Transverse colon (tissue), 4 donors: ENCODE results near the gene MAGEB6. TPM values are rescaled to one million over a fixed set of nuclear protein-coding genes. Genes with fewer than 3 reads are reported as not detected.

Experiments
- DNase-seq: peaks from one replicate; pipeline ENCODE4 v3.0.0-alpha.2; 2019
- H3K27ac ChIP-seq, 4 donors: fragments of 200-600 bp; sonication (generic); 2 replicates each; pipeline ENCODE4 v1.5.1; 2016 to 2018; ENCODE audit warnings: inconsistent platforms in 4 of 4
- H3K27me3 ChIP-seq: fragments of 200-600 bp; sonication (generic); 2 replicates; pipeline ENCODE4 v1.5.1; 2017; ENCODE audit warnings: inconsistent platforms
- H3K36me3 ChIP-seq, 4 donors: fragments of 200-600 bp; sonication (generic); 2 replicates each; pipeline ENCODE4 v1.5.1; 2017 to 2019; ENCODE audit warnings: inconsistent platforms in 4 of 4
- H3K4me1 ChIP-seq, 4 donors: fragments of 200-600 bp; sonication (generic); 2 replicates each; pipeline ENCODE4 v1.5.1; 2017 to 2020; ENCODE audit warnings: inconsistent platforms in 4 of 4
- H3K4me3 ChIP-seq, 4 donors: fragments of 200-600 bp; sonication (generic); 1 replicate in 1 of 4; 2 replicates in 3 of 4; pipeline versions ENCODE4 v1.5.1 to v1.6.1; 2017 to 2019; ENCODE audit warnings: inconsistent platforms in 4 of 4
- H3K9me3 ChIP-seq, 2 donors: fragments of 200-600 bp; sonication (generic); 2 replicates each; pipeline ENCODE4 v1.5.1; 2017 to 2019; ENCODE audit warnings: inconsistent platforms in 2 of 2
- EP300 ChIP-seq: sonication (generic); formaldehyde crosslinking; IDR thresholded peaks from one replicate; pipeline ENCODE4 v1.6.1; 2017; ENCODE audit warnings: antibody characterized with exemption, low read depth
- POLR2A ChIP-seq: fragments of 450-650 bp; IDR thresholded peaks from one replicate; pipeline ENCODE4 v1.6.1; 2016; ENCODE audit warnings: antibody characterized with exemption, mild to moderate bottlenecking, moderate library complexity
- POLR2AphosphoS5 ChIP-seq, 3 donors: sonication (generic); formaldehyde crosslinking; IDR thresholded peaks; one replicate each; pipeline ENCODE4 v1.6.1; 2016; ENCODE audit warnings: antibody characterized with exemption in 3 of 3
- WGBS, 2 donors: methylation state at CpG; one replicate each; pipeline ENCODE4 v1.1.5; 2018; ENCODE audit warnings: low coverage in 1 of 2; 5-methylcytosine and 5-hydroxymethylcytosine counted together
- in situ Hi-C, 4 donors: fragments of 200-750 bp; cut with MboI; loops; one replicate each; pipeline versions ENCODE4 v1.15.0 to v1.15.1; 2017; ENCODE audit warnings: low sequenced_read_pairs in 3 of 4, low pct_ligation_motif_present in 1 of 4, low pct_unique_long_range_greater_than_20kb in 1 of 4
- intact Hi-C: fragments of 100-400 bp; cut with DNase I; formaldehyde crosslinking; loops from one replicate; pipeline ENCODE4 v1.15.1; 2023; ENCODE audit warnings: low total_unique reads
- total RNA-seq, 4 donors: library from RNA; depleted of rRNA; stranded (reverse); fragments of >200 nt; gene quantifications; one replicate each; pipeline ENCODE4 v1.1.0, GENCODE V29; 2016
- TF ChIP-seq, protein P1 (sequence below), 5 experiments: fragments of 200-600 bp in 3 of 5; fragments of 450-650 bp in 2 of 5; sonication (generic) in 3 of 5; IDR thresholded peaks; 1 replicate in 2 of 5; 2 replicates in 3 of 5; pipeline ENCODE4 v1.5.1; 2016 to 2017; ENCODE audit warnings: antibody characterized with exemption in 5 of 5, inconsistent platforms in 3 of 5, mild to moderate bottlenecking in 2 of 5, moderate library complexity in 1 of 5

MAGEB6 gene
- total RNA-seq, 4 donors from 2014 or later: not detected

DNA sequence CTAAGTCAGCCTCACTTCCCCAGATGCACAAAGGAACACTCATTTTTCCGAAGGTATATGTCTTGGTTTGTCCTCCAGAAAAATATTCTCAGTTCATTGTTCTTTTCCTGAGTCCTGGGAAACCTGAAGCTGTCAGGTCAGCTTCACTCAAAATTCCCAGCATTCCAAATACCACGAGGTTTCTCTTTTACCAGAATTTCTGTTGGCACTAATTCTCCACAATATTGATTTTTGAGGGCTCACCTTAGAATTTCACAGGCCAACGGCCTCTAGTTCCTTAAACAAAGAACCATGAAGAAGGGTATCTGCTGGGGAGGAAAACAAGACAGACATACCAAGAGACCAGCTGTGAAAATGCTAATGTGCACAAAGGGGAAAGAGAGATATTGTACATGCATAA lies 15.8 kb downstream of the MAGEB6 start:
- no peak overlapping the region for H3K4me3 ChIP-seq
- TF ChIP-seq POLR2A (no peak), EP300 (no peak), POLR2AphosphoS5 (IDR thresholded peaks at IDR 0.05) (no peak)
- TF ChIP-seq, protein P1, sequence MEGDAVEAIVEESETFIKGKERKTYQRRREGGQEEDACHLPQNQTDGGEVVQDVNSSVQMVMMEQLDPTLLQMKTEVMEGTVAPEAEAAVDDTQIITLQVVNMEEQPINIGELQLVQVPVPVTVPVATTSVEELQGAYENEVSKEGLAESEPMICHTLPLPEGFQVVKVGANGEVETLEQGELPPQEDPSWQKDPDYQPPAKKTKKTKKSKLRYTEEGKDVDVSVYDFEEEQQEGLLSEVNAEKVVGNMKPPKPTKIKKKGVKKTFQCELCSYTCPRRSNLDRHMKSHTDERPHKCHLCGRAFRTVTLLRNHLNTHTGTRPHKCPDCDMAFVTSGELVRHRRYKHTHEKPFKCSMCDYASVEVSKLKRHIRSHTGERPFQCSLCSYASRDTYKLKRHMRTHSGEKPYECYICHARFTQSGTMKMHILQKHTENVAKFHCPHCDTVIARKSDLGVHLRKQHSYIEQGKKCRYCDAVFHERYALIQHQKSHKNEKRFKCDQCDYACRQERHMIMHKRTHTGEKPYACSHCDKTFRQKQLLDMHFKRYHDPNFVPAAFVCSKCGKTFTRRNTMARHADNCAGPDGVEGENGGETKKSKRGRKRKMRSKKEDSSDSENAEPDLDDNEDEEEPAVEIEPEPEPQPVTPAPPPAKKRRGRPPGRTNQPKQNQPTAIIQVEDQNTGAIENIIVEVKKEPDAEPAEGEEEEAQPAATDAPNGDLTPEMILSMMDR (IDR thresholded peaks at IDR 0.05): no peak
- no peak overlapping the region for H3K27ac ChIP-seq
- H3K36me3 ChIP-seq: no peaks in the 10 kb centered on the region
- no peaks in the 10 kb centered on the region for H3K27me3 ChIP-seq
- intact Hi-C loops: no loop called here
- no peaks in the 10 kb centered on the region for H3K9me3 ChIP-seq
- H3K4me1 ChIP-seq: no peaks in the 10 kb centered on the region
- in situ Hi-C loops: no loop called here
- no peak for DNase-seq
- 35 to 60% methylated on average over 1 to 3 of the region's 3 CpGs for WGBS, 2 donors

DNA sequence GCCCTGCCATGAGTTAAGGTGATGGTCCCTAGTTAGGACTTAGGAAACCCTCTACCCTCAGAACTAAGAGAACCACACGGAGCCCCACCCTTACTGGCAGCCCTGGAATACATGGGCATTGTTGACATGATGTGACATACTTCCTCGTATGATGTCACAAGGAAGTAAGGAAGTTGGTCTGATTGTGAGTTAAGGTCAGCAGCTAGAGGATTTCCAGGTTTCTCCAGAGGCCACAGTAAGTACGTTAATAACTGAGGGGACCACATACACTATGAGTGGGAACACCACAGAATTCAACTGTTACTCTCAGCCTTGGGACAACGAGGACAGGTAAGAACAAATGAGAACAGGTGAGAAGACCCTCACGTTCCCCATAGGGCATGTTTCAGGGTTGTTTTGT lies 23.6 kb downstream of the MAGEB6 start, which contains the start of gene MAGEB5:
TSS of gene MAGEB5 (plus strand) at position 301 of the 400 bp plus-strand sequence. CDS start 1,133 bp downstream, outside the sequence.
- TF ChIP-seq POLR2AphosphoS5 (IDR thresholded peaks at IDR 0.05) (no peak), POLR2A (no peak)
- TF ChIP-seq, protein P1 (IDR thresholded peaks at IDR 0.05): no peak
- no peaks in the 10 kb centered on the region for H3K4me1 ChIP-seq
- H3K4me3 ChIP-seq: no peak within 1 kb of the TSS
- H3K36me3 ChIP-seq: no peaks in the 10 kb centered on the region
- H3K27me3 ChIP-seq: no peaks in the 10 kb centered on the region
- H3K27ac ChIP-seq: no peak within 1 kb of the TSS
- no peak for DNase-seq
- intact Hi-C loops: no loop called here
- H3K9me3 ChIP-seq: no peaks in the 10 kb centered on the region
- 40 to 53% methylated on average over 2 to 5 of the region's 5 CpGs for WGBS, 2 donors
- in situ Hi-C loops: no loop called here

DNA sequence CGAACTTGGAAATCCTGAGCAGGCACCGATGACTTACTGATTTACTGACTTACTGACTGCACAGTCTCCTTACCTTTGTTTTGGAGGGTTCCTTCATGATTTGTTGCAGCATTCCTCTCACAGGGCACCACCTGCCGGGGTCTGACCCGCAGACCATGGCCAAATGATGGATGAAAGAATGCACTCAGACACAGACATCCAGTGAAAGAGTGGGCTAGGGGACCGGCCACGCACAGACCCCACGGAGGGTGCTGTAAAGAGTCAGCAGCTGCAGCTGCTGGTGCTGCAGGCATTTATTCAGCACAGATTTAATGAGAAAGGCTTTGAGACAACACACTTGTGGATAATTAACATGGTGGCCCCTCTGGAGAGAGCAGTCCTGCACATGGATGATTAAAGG lies 27.1 kb downstream of the MAGEB6 start:
- Histone ChIP-seq H3K27ac (no peak overlapping the region), H3K9me3 (no peaks in the 10 kb centered on the region), H3K27me3 (no peaks in the 10 kb centered on the region), H3K4me3 (no peak overlapping the region), H3K36me3 (no peaks in the 10 kb centered on the region), H3K4me1 (no peaks in the 10 kb centered on the region)
- in situ Hi-C loops: no loop called here
- TF ChIP-seq POLR2AphosphoS5 (IDR thresholded peaks at IDR 0.05): no peak
- no peak for TF ChIP-seq EP300
- TF ChIP-seq, protein P1 (IDR thresholded peaks at IDR 0.05): no peak
- no peak for TF ChIP-seq POLR2A
- intact Hi-C loops: no loop called here
- DNase-seq: no peak
- 79% methylated on average over 7 of the region's 7 CpGs; no CpG with 5 or more reads in 1 of the 2 donors for WGBS, 2 donors

DNA sequence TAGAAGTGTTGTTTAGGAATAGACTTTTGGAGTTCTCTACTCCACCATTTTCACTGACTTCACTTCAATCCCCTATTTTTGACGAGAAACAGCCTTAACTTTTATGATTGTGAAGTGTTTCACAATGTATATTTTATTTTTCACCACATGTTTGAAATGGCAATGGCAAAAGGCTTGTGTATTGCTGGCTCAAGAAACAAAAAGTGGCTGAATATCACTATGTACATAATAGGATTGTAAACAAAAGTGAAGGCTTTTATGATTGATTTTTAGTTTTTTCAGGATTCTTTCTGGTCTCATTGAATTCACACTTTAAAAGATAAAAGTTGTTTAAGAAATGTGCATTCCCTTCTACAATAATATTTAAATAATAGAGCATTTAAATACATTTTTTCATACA lies 41.9 kb downstream of the MAGEB6 start:
- no peaks in the 10 kb centered on the region for H3K27me3 ChIP-seq
- no peak for DNase-seq
- H3K27ac ChIP-seq: no peak overlapping the region
- H3K4me3 ChIP-seq: no peak overlapping the region
- intact Hi-C loops: loop anchor here (5.0 kb wide), 1 partner anchor 248 kb away; no protein-coding TSS in a partner anchor
- TF ChIP-seq EP300: no peak
- TF ChIP-seq, protein P1 (IDR thresholded peaks at IDR 0.05): no peak
- no peak for TF ChIP-seq POLR2AphosphoS5 (IDR thresholded peaks at IDR 0.05)
- TF ChIP-seq POLR2A: no peak
- no peaks in the 10 kb centered on the region for H3K9me3 ChIP-seq
- H3K4me1 ChIP-seq: no peaks in the 10 kb centered on the region
- in situ Hi-C loops: no loop called here
- WGBS, 2 donors: 27 to 80% methylated on average over 1 of the region's 1 CpG
- H3K36me3 ChIP-seq: no peaks in the 10 kb centered on the region

Other genes starting within 250 kb of the MAGEB6 start
- gene MAGEB18, start 54.1 kb upstream of the MAGEB6 start, total RNA-seq: not detected
- not detected for gene MAGEB6B, start 31.8 kb upstream of the MAGEB6 start, total RNA-seq
- gene MAGEB5, start 23.7 kb downstream of the MAGEB6 start, total RNA-seq: not detected